NCI-H128 (cell line): ENCODE results near the gene SGCE.
A peak's percentile ranks its signal among the peaks of the same experiment; 100 is the strongest.
"Not testable (repeated sequence)": the region's sequence is repeated elsewhere in the genome, so short reads cannot be mapped to it uniquely, and the experiment has no call there.

Source experiments
- DNase-seq: peaks from one replicate; lab custom pipeline; 2025; ENCODE audit not compliant: unreplicated experiment; lab: John Stamatoyannopoulos, UW

The SGCE gene

DNA sequence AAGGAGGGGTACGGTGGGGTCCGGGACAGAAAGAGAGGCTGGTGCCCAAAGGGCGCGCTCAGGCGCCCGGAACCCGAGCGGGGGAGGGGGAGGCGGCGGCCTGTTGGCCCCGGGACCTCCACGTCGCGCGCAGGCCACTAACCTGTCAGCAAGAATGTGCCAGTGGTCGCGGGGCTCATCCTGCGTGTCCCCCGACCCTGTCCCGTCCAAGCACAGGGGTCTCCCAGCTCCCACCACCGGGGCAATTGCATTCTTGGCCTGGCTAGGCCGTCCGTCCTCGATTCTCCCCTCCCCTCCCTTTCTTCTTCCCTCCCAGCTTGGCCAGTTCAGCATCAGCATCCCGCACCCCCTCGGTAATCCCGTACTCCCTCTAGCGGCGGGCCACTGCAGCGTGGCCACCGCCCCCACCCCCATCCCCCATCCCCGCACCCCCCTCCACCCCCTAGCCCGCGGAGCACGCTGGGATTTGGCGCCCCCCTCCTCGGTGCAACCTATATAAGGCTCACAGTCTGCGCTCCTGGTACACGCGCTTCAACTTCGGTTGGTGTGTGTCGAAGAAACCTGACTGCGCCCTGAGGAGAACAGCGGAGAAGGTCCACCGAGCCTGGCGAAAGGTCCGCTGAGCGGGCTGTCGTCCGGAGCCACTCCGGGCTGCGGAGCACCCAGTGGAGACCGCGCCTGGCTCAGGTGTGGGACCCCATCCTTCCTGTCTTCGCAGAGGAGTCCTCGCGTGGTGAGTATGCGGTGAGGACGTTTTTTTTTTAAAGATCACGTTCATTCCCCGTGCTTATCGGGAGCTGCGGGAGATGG, at the start of gene SGCE:
Gene SGCE (minus strand): TSS at position 286 of the 810 bp plus-strand sequence. CDS start 35 bp downstream, at position 251.
- DNase-seq: peak; percentile 60

GRCh38 chr7:94705155-94706021, 49.5 kb upstream of the SGCE start:
- not testable (repeated sequence) for DNase-seq

DNA sequence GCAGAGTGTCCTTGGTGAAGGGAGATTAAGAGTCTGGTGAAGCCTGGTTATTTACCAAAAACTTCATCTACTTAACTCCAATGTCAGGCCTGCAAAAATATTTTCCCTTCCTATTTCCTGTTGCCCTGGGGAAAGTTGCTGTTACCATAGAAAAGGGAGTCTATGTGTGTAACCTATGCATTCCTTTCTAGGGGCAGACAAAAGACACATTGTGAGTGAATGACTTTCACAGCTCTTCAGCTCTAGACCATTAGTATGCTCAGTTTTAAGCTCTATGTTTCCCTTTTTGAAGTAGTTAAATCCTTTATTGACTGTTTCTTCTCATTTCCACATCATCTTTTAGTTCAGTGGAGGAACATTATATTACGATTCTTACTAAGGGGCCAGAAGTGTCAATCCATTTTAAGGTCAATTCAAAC, 45.6 kb upstream of the SGCE start:
- no peak for DNase-seq

DNA sequence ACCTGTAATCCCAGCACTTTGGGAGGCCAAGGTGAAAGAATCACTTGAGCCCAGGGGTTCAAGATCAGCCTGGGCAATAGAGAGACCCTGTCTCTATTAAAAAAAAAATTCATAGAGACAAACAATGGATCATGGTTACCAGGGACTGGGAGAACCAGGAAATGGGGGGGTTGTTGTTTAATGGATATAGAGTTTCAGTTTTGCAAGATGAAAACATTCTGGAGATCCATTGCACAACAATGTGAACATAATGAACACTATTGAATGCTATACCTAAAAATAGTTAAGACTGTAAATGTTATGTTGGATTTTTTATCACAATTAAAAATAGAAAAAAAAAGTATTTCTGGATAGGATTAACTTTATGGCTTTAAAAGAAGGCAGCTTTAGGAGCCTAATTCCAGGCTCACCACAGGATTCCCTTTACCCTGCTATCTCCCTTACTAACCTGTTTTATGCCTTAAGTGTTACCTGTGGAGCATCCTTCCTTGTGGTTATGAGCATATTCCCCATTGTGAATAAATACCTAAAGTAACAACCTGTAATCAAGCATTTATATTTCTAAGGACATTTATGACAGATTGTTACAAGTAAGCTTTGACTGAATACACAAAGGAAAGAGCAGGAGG, 45.1 kb upstream of the SGCE start:
- no peak for DNase-seq

GRCh38 chr7:94698275-94698674, 42.3 kb upstream of the SGCE start:
- DNase-seq: no peak

GRCh38 chr7:94697035-94697974, 41.4 kb upstream of the SGCE start:
- DNase-seq: no peak

GRCh38 chr7:94687810-94688209, 31.9 kb upstream of the SGCE start:
- no peak for DNase-seq

GRCh38 chr7:94687076-94687475, 31.1 kb upstream of the SGCE start:
- DNase-seq: no peak

- no peak for DNase-seq
Measured at GRCh38 chr7:94683066-94683465, 27.1 kb upstream of the SGCE start.

- no peak for DNase-seq
Measured at GRCh38 chr7:94679358-94679757, 23.4 kb upstream of the SGCE start.

DNA sequence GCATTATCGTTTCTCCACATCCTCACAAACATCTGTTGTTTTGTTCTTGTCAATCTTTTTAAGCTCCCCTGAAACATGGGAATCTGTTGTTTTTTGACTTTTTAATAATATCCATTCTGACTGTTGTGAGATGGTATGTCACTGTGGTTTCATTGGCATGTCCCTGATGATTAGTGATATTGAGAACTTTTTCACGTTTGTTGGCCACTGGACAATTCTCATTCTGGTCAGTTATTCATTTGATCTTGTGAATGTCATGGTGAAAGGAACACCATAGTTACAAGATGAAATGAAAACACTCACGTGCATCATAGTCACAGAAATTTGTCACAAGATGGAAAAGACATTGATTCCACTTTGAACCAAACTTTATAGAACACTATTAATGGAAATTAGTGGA, 20.5 kb upstream of the SGCE start:
- DNase-seq: no peak

- DNase-seq: no peak
Measured at GRCh38 chr7:94675356-94675755, 19.4 kb upstream of the SGCE start.

DNA sequence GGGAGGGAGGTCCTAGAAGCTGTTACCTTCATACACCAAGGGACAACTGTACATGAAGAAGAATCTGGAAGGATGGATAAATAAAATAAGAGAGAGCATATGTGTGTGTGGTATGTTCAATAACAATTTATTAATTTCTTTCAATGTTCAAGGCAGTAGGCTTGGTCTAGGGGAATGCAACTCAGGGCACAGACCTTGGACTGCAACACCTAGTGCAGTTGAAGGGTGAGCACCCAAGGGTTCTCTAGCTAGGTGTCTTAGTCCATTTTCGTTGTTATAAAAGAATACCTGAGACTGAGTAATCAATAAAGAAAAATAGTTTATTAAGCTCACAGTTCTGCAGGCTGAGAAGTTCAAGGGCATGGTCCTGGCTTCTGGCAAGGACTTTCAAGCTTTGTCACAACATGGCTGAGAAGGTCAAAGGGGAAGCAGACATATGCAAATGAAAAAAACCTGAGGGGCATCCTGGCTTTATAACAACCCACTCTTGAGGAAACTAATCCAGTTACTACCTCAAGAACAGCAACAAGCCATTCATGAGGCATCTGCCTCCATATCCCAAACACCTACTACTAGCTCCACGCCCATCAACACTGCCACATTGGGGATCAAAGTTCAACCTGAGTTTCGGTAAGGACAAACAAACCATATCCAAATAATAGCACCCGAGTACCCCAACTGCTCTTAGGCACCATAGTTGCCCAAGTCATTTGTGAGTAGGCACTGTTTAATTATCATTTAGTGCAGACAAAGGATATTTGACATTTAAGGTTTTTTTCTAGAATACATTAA, 15.7 kb upstream of the SGCE start:
- DNase-seq: no peak

DNA sequence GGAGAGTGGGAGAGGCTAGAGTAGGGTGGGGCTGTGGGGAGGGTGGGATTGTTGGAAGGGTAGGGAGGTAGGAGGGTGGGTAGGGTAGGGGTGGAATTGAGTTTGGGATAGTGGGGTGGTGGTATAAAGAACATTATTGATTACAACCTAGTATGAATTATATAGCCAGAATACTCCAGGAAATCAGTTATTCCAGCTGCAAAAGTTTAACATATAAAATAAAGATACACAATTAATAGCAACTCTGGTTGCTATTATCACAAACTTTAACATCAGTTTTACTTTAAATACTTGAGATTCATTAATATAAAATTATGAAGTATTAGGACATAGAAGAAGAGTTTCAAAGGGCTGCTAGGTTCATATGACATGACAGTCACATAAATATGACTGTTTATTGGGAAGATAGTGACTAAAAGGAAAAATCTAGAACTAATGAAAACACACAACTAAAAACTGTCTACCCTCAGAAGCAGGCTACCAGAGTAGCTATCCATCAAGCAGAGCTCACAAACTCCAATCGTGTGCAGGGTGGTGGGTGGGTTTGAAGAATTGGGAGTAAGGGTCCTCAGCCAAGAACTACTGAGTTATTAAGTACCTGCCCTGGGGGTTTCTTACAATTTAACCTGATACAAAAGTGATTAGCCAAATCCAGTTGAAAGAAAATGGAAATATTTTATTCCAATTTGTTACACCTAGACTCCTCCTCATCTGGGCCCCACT, 14.0 kb upstream of the SGCE start:
- no peak for DNase-seq

DNA sequence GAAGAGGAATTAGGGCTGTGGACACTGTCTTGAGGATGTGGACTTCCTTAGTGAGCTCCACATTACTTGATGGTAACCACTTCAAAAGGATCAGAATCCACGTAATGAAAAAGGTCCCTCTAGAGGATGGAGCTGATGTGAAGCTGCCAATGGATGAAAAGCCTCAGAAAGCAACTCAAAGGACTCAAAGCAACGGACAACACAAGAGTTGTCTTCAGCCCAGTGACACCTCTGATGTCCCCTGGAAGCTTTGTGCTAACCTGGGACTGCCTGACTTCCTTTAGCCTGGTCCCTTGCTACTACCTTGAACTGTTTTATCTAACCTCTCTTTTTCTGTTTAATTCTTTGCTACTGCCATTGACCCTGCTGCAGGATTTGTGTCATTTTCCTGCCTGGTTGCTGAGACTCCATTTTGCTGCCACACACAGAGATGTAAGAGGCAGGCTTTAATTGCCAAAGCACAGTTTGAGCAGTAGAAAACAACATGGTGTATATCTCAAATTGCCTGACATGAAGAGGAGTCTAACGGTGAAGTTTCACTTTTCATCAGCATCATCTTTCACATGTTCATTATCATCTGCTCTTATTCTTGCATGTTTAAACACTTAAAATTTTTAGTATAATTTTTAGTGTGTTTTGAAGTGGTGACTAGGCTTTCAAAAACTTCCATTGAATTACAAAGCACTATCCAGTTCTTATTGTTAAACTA, 11.1 kb upstream of the SGCE start:
- DNase-seq: no peak

- no peak for DNase-seq
Measured at GRCh38 chr7:94665426-94665825, 9.5 kb upstream of the SGCE start.

- no peak for DNase-seq
Measured at GRCh38 chr7:94664023-94664422, 8.1 kb upstream of the SGCE start.

- no peak for DNase-seq
Measured at GRCh38 chr7:94662548-94662947, 6.6 kb upstream of the SGCE start.
